KOPT-K1 (cell line): ENCODE measurements around the gene TCF15.
"Not testable (repeated sequence)": the region's sequence is repeated elsewhere in the genome, so short reads cannot be mapped to it uniquely, and the experiment has no call there.

Source experiments
- H3K27ac ChIP-seq: fragments of 200-600 bp; sonication (generic); 2 replicates; pipeline ENCODE4 v1.5.1; 2016; ENCODE audit warnings: antibody characterized with exemption, mild to moderate bottlenecking, low read depth, low read length; ENCODE audit not compliant: poor library complexity, severe bottlenecking
- H3K36me3 ChIP-seq: fragments of 200-600 bp; sonication (generic); 2 replicates; pipeline ENCODE4 v1.5.1; 2017; ENCODE audit warnings: antibody characterized with exemption, mild to moderate bottlenecking, low read length, moderate library complexity; ENCODE audit not compliant: insufficient read depth
- H3K9me3 ChIP-seq: fragments of 200-600 bp; sonication (generic); 2 replicates; pipeline ENCODE4 v1.5.1; 2017; ENCODE audit warnings: antibody characterized with exemption, low read length, mild to moderate bottlenecking; ENCODE audit not compliant: insufficient read depth, poor library complexity, severe bottlenecking

TCF15 gene

GRCh38 chr20:582204-582603 is 27.9 kb downstream of the TCF15 start:
- H3K27ac ChIP-seq = no peak overlapping the region
- no peaks in the 10 kb centered on the region for H3K36me3 ChIP-seq

GRCh38 chr20:578940-579690 is 31.0 kb downstream of the TCF15 start:
- H3K27ac ChIP-seq, H3K36me3 ChIP-seq, H3K9me3 ChIP-seq: not testable (repeated sequence)

More at GRCh38 chr20:582204-582603, 27.9 kb downstream of the TCF15 start:
- H3K9me3 ChIP-seq = no peaks in the 10 kb centered on the region

- Histone ChIP-seq H3K36me3 (no peaks in the 10 kb centered on the region), H3K9me3 (no peaks in the 10 kb centered on the region), H3K27ac (no peak overlapping the region)
Measured at GRCh38 chr20:577167-577791, 32.8 kb downstream of the TCF15 start.

GRCh38 chr20:576156-576555 is 34.0 kb downstream of the TCF15 start:
- H3K27ac ChIP-seq = no peak overlapping the region
- H3K36me3 ChIP-seq = no peaks in the 10 kb centered on the region

GRCh38 chr20:575230-575629 is 34.9 kb downstream of the TCF15 start:
- H3K27ac ChIP-seq = no peak overlapping the region
- no peaks in the 10 kb centered on the region for H3K9me3 ChIP-seq
- H3K36me3 ChIP-seq = no peaks in the 10 kb centered on the region

More at GRCh38 chr20:576156-576555, 34.0 kb downstream of the TCF15 start:
- H3K9me3 ChIP-seq = no peaks in the 10 kb centered on the region

- H3K9me3 ChIP-seq = no peaks in the 10 kb centered on the region
- no peaks in the 10 kb centered on the region for H3K36me3 ChIP-seq
- H3K27ac ChIP-seq = no peak overlapping the region
Measured at GRCh38 chr20:574297-574942, 35.7 kb downstream of the TCF15 start.

- Histone ChIP-seq H3K27ac (no peak overlapping the region), H3K36me3 (no peaks in the 10 kb centered on the region), H3K9me3 (no peaks in the 10 kb centered on the region)
Measured at GRCh38 chr20:573414-574296, 36.5 kb downstream of the TCF15 start.

- H3K9me3 ChIP-seq = no peaks in the 10 kb centered on the region
- H3K36me3 ChIP-seq = no peaks in the 10 kb centered on the region
- H3K27ac ChIP-seq = no peak overlapping the region
Measured at GRCh38 chr20:572727-573126, 37.4 kb downstream of the TCF15 start.

- Histone ChIP-seq H3K9me3 (no peaks in the 10 kb centered on the region), H3K36me3 (no peaks in the 10 kb centered on the region), H3K27ac (no peak overlapping the region)
Measured at GRCh38 chr20:571754-572441, 38.2 kb downstream of the TCF15 start.

- Histone ChIP-seq H3K36me3 (no peaks in the 10 kb centered on the region), H3K9me3 (no peaks in the 10 kb centered on the region), H3K27ac (no peak overlapping the region)
Measured at GRCh38 chr20:568673-569415, 41.3 kb downstream of the TCF15 start.

- no peaks in the 10 kb centered on the region for H3K36me3 ChIP-seq
- no peaks in the 10 kb centered on the region for H3K9me3 ChIP-seq
- H3K27ac ChIP-seq = no peak overlapping the region
Measured at GRCh38 chr20:568097-568652, 41.9 kb downstream of the TCF15 start.

- Histone ChIP-seq H3K27ac (no peak overlapping the region), H3K36me3 (no peaks in the 10 kb centered on the region), H3K9me3 (no peaks in the 10 kb centered on the region)
Measured at GRCh38 chr20:564192-564591, 45.9 kb downstream of the TCF15 start.

- H3K27ac ChIP-seq = no peak overlapping the region
- H3K9me3 ChIP-seq = no peaks in the 10 kb centered on the region
- H3K36me3 ChIP-seq = no peaks in the 10 kb centered on the region
Measured at GRCh38 chr20:563187-563586, 46.9 kb downstream of the TCF15 start.
